Thyroid gland (tissue), 4 donors: ENCODE data around the gene IQGAP1.

ENCODE experiments used
- CTCF ChIP-seq, 6 experiments: fragments of 200-600 bp in 3 of 6; fragments of 450-650 bp in 3 of 6; sonication (generic) in 3 of 6; IDR thresholded peaks; one replicate each; pipeline ENCODE4 v1.5.1; 2016 to 2019; ENCODE audit warnings: antibody characterized with exemption in 6 of 6, mild to moderate bottlenecking in 2 of 6, inconsistent platforms in 1 of 6, moderate library complexity in 1 of 6
- POLR2A ChIP-seq, 2 donors: fragments of 450-650 bp; IDR thresholded peaks; one replicate each; pipeline ENCODE4 v1.6.1; 2017; ENCODE audit warnings: antibody characterized with exemption in 2 of 2, mild to moderate bottlenecking in 2 of 2, moderate library complexity in 1 of 2

- TF ChIP-seq POLR2A (IDR thresholded peaks at IDR 0.05) (no peak), CTCF (IDR thresholded peaks at IDR 0.05) (no peak)
These were observed 72.2 kb downstream of the IQGAP1 start for GRCh38 chr15:90460142-90460824.
